ENCODE measurements around the gene RGMA.

RGMA gene

DNA sequence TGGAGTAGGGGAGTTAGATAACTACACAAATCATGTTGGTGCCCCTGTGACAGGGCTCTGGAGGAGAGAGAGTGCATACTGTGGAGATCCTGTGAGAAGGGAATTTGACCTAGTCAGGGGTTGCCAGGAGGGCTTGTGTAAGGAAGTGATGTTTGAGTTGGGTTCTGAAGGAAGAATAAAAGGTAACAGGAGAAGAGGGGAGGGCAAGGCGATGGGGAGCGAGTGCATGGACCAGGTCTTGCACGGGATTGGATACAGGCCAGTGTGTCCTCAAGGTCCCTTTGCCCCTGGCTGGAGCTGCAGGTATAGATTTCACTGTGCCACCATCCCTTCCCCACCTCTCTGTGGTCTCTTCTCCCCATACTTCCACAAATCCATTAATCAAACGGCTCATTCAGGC, 83.9 kb downstream of the RGMA start:
- DNase-seq = no peak

DNA sequence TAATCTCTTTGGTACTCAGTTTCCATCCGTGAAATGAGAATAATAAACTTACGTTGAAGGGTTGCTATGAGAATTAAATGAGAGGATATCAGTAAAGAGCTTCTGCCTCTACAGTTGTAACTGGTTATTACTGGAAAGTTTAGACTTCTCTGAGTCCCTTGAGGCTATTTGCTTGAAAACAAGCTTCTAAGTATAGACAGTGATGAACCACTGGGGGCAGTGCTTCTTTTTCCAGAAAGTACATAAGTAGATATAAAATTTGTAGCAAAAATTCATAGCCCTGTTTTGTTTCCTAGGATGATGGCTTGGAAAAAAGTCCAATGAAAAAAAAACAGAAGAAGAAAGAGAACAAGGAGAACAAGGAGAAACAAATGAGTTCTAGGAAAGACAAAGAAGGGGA, 87.1 kb downstream of the RGMA start:
- no peak for DNase-seq

DNA sequence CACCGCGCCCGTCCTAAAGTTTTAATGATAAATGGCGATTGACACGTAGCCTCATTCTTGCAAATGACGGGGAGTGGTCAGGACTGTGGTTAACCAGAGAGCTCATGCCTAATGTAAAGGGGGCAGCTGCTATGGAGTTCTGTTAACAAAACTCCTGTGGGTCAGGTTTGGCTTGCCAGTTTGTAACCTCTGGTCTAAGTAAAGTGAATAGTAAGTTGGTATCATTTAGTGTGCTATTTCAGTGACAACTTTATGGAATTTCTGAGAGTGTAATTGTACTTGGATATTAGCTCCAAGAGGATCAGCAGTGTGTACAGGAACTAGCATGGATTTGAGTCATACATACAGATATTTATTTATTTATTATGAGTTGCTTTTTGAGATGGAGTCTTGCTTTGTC, 87.9 kb downstream of the RGMA start:
- DNase-seq = no peak

DNA sequence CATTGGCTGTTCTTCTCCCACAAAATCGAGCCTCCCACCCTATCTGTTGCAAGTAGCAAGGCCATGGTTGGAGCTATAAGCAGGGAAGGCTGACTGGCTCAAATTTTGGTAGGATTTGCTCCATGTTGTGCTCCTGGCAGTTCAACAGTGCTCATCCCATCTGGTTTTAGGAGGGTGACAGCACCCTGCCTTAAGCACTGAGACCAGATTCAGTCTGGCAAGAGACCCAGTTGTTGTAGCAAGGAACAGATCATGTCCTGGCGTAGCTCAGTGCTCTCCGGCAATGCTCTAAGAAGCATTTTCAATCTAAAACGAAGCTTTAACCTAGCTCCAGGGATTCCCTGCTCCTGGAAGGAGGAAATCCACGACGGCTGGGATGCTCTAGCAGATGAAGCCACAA, 91.2 kb downstream of the RGMA start:
- DNase-seq = no peak

DNA sequence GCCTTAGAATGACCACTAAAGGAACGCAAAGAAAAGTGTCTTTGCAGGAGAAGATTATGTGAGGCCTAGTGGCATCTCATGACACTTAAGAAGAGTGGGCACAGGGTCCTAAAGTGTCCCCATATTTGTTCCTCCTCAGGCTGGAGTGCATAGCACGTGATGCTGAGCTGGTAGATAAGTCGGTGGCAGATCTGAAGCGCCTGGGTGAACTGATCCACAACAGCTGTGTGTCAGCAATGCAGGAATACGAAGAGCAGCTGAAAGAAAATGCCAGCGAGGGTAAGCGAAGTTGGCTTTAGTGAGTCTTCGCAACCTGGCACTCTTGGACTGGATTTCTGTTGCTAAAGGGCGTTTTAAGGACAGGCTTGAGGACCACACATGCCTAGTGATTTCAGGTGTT, 96.3 kb downstream of the RGMA start:
- DNase-seq = no peak

DNA sequence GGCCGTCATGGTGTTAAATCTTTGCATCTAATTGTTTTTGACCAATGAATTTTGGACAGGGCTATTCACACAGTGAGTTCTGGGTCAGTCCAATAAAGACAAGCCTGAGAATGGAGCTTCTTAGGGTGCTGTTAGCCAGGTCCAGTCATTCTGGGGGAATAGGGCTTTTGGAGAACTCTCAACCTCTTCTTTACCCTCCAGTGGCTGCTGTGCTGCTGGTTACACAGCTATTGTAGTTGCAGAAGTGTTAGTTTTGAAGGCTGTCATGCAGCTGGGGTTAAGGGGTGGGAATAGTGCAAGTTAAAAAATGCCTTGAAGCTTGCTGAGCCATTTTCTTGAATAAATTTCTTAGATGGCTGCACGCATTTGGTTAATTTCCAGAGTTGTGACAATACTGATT, 99.0 kb downstream of the RGMA start:
- no peak for DNase-seq

DNA sequence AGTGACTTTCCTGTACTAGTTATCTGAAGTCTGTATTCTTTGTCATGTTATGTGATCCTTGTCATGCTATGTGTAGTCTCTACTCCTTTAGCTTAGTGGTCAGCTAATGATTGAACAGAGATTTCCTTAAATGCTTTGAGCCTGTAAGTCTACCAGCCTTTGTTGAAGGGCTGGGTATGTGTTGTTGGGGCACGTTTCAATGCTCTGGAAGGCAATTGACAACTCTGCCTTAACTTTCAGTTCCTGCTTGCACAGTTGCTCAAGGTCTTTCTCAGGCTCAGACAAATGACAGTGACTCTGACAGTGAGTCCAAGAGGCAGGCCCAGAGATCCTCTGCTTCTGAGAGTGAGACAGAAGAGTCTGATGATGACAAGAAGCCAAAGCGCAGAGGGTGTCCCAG, 99.5 kb downstream of the RGMA start:
- no peak for DNase-seq

All from retina (tissue), 1 donor.